ENCODE data around the gene MRPS31. TPM values are rescaled to one million over a fixed set of nuclear protein-coding genes. Genes with fewer than 3 reads are reported as not detected.

MRPS31 gene
- total RNA-seq, 1 donor from 2014 or later, result 30.5 TPM

DNA sequence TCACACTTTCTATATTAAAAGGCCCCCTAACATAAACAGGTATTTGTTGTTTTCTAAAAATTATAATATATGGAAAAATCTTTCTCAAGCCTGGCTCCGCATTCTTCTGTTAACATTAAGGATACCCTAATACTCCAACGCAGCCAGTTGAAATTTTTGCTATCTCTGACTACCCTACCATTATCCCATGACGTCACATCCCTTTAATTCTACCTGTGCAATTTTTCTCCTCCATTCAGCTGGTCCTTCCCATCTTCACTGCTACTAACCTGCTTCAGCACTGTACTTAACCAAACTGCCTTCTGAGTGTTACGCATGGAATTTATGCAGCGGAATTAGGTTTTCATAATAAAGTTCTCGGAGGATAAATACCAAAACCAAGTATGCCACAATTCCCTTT is 1.0 kb downstream of the MRPS31 start:
- ChIA-PET POLR2A (interaction anchor here (0.7 to 1.0 kb wide), 2 partner anchors 236 to 290 kb away, joined by 3 read pairs; no protein-coding TSS in a partner anchor), CTCF (interaction anchor here (1.0 kb wide), 1 partner anchor 828 kb away, joined by 5 read pairs; no protein-coding TSS in a partner anchor)
- intact Hi-C loops (cut with micrococcal nuclease), result loop anchor here (2.0 to 10.0 kb wide), 6 partner anchors 335 to 995 kb away; partner anchors contain the start of genes KBTBD7, MTRF1 and NAA16
- Mint-ChIP-seq H3K27me3 (no peaks in the 10 kb centered on the region), H3K4me3 (peak overlapping the region; percentile 98), H3K27ac (no peak overlapping the region), H3K4me1 (peaks cover 27% of the 10 kb centered on the region), H3K36me3 (ENCODE audit: low read depth) (peaks cover 25% of the 10 kb centered on the region), H3K9me3 (no peaks in the 10 kb centered on the region)
- ATAC-seq (ENCODE audit: low read depth) (no peak), DNase-seq (no peak)
- TF ChIP-seq, protein P1, sequence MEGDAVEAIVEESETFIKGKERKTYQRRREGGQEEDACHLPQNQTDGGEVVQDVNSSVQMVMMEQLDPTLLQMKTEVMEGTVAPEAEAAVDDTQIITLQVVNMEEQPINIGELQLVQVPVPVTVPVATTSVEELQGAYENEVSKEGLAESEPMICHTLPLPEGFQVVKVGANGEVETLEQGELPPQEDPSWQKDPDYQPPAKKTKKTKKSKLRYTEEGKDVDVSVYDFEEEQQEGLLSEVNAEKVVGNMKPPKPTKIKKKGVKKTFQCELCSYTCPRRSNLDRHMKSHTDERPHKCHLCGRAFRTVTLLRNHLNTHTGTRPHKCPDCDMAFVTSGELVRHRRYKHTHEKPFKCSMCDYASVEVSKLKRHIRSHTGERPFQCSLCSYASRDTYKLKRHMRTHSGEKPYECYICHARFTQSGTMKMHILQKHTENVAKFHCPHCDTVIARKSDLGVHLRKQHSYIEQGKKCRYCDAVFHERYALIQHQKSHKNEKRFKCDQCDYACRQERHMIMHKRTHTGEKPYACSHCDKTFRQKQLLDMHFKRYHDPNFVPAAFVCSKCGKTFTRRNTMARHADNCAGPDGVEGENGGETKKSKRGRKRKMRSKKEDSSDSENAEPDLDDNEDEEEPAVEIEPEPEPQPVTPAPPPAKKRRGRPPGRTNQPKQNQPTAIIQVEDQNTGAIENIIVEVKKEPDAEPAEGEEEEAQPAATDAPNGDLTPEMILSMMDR (IDR thresholded peaks at IDR 0.05), result no peak

DNA sequence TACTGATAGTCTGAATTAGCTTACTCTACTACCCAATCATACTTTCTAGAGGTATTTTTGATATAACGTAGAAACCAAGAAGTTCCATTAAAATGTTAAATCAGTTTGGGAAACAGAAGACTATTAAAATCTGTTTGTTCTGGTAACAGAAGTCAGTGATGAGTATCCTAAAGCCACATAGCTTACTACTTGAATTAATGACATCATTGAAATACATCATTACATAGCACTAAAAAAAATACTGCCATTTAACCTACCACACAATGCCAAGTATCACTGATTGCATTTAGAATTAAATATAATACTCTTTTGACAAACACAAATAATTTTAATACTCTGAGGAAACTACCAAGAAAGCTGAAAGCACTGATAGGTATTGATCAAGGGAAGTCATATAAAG is 5.4 kb downstream of the MRPS31 start:
- ChIA-PET POLR2A (no interaction called here), CTCF (interaction anchor here (1.2 to 1.7 kb wide), 2 partner anchors 12 to 696 kb away, joined by 3 to 5 read pairs; no protein-coding TSS in a partner anchor)
- Mint-ChIP-seq H3K27me3 (no peaks in the 10 kb centered on the region), H3K27ac (no peak overlapping the region), H3K4me1 (peaks cover 25% of the 10 kb centered on the region), H3K9me3 (no peaks in the 10 kb centered on the region), H3K36me3 (ENCODE audit: low read depth) (peaks cover 42% of the 10 kb centered on the region), H3K4me3 (no peak overlapping the region)
- ATAC-seq (ENCODE audit: low read depth) (no peak), DNase-seq (no peak)
- intact Hi-C loops (cut with micrococcal nuclease), result no loop called here
- TF ChIP-seq, protein P1 (IDR thresholded peaks at IDR 0.05), result no peak

DNA sequence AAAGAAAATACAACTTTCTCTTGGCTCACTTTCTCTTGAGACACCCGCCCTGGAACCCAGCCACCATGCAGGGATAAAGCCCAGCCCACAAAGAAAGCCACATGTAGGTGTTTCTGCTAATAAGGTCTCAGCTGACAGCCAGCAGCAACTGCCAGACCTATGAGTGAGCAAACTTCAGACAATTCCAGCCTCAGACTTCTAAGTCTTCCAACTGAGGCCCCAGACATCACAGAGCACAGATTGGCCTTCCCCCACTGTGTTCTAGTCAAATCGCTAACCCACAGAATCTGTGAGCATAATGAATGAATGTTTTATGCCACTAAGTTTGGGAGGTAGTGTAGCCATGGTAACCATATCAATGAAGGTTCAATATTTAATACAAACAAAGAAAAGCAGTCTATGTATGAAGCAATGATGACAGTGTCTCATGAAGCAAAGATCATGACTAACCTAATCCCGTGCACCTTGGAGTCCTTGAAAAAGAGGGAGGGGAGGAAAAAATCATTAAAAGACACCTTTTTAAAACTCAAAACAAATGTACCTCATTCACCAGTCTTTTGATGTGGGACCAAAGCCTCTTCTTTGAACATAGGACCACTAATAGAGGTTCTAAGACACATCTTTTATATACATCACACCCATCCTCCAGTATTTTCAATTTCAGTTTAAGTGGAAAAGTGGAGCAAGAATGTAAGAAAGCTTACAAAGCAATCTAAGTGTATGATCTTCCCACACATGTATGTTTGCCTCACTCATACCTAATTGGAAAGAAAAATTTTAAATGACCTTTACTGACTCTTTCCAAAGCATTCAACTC is 6.2 kb downstream of the MRPS31 start:
- DNase-seq, result no peak
- ChIA-PET CTCF (no interaction called here), POLR2A (no interaction called here)
- TF ChIP-seq, protein P1 (IDR thresholded peaks at IDR 0.05), result no peak
- Mint-ChIP-seq H3K36me3 (ENCODE audit: low read depth) (peaks cover 47% of the 10 kb centered on the region), H3K4me1 (peaks cover 16% of the 10 kb centered on the region), H3K27ac (no peak overlapping the region), H3K9me3 (no peaks in the 10 kb centered on the region), H3K27me3 (no peaks in the 10 kb centered on the region), H3K4me3 (no peak overlapping the region)
- intact Hi-C loops (cut with micrococcal nuclease), result no loop called here
- no peak for ATAC-seq (ENCODE audit: low read depth)

DNA sequence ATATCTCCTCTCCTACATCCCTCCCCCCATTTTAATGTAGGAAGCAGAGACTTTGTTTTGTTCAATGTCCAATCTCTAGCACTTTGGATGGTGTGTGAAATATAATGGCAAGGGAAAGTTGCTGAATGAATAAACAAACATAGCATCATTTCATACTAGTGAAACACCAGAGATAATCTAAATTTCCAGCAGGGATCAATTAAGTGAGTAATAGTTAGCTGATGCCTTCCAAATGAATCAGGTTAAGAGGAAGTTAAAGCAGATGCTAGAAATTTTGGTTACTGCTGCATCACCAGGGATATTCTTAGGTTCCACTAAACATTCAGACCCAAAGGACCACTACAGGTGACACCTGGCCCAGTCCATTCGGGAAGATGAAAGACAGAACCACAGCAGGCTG is 8.1 kb downstream of the MRPS31 start:
- ATAC-seq (ENCODE audit: low read depth), result no peak
- TF ChIP-seq, protein P1 (IDR thresholded peaks at IDR 0.05), result no peak
- intact Hi-C loops (cut with micrococcal nuclease), result no loop called here
- no peaks in the 10 kb centered on the region for H3K27me3 Mint-ChIP-seq
- H3K4me1 Mint-ChIP-seq, result peaks cover 8% of the 10 kb centered on the region
- DNase-seq, result no peak
- POLR2A ChIA-PET, result no interaction called here
- no peaks in the 10 kb centered on the region for H3K9me3 Mint-ChIP-seq
- CTCF ChIA-PET, result interaction anchor here (1.4 kb wide), 1 partner anchor 14 kb away, joined by 5 read pairs; no protein-coding TSS in a partner anchor
- H3K27ac Mint-ChIP-seq, result no peak overlapping the region
- peaks cover 56% of the 10 kb centered on the region for H3K36me3 Mint-ChIP-seq (ENCODE audit: low read depth)
- H3K4me3 Mint-ChIP-seq, result no peak overlapping the region

DNA sequence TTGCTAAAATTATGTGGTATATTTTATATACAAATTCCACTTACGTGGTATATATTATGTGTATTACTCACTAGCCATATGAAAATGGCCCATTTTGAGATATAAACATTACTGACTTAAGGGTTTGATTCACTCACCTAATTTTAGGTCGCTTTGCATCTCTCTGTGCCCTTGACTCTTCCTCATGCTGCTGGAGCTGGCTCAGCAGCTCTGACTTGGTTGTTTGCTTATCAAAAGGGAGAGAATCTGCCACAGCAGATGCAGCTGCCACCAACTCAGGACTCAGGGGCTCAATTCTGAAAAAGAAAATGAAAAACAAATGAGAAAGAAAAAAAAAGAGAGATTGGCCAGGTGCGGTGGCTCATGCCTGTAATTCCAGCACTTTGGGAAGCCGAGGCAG is 12.2 kb downstream of the MRPS31 start:
- DNase-seq (no peak), ATAC-seq (ENCODE audit: low read depth) (no peak)
- intact Hi-C loops (cut with micrococcal nuclease), result no loop called here
- Mint-ChIP-seq H3K4me3 (no peak overlapping the region), H3K9me3 (no peaks in the 10 kb centered on the region), H3K4me1 (peaks cover 16% of the 10 kb centered on the region), H3K36me3 (ENCODE audit: low read depth) (peaks cover 54% of the 10 kb centered on the region), H3K27ac (no peak overlapping the region), H3K27me3 (no peaks in the 10 kb centered on the region)
- POLR2A ChIA-PET, result no interaction called here
- TF ChIP-seq, protein P1 (IDR thresholded peaks at IDR 0.05), result no peak
- CTCF ChIA-PET, result no interaction called here
